T-helper 17 cell (primary cell): ENCODE measurements around the gene HPS5. TPM values are rescaled to one million over a fixed set of nuclear protein-coding genes. Genes with fewer than 3 reads are reported as not detected.
A peak's percentile ranks its signal among the peaks of the same experiment; 100 is the strongest.

Experiments used
- ATAC-seq: fragments of 150-1000 bp; cut with Tn5 transposase; 2 replicates; pipeline ENCODE4 v1.10.0; 2021; ENCODE audit warnings: mild to moderate bottlenecking, moderate library complexity
- DNase-seq, 3 donors: peaks; one replicate each; pipeline versions ENCODE4 v3.0.0 to v3.0.0-alpha.2; 2020 to 2021
- H3K9me3 ChIP-seq: one replicate; pipeline ENCODE4 v1.7.0; 2013; ENCODE audit warnings: low read length, mild to moderate bottlenecking; ENCODE audit not compliant: control insufficient read depth, poor library complexity, severe bottlenecking
- H3K27ac Mint-ChIP-seq: one replicate; pipeline ENCODE4 v1.8.0; 2022; ENCODE audit warnings: mild to moderate bottlenecking, moderate library complexity, mixed read lengths
- H3K27me3 Mint-ChIP-seq: one replicate; pipeline ENCODE4 v1.8.0; 2022; ENCODE audit warnings: mixed read lengths
- H3K36me3 Mint-ChIP-seq: one replicate; pipeline ENCODE4 v1.8.0; 2022; ENCODE audit warnings: low read depth, mixed read lengths
- H3K4me1 Mint-ChIP-seq: one replicate; pipeline ENCODE4 v1.8.0; 2022; ENCODE audit warnings: mild to moderate bottlenecking, mixed read lengths
- H3K4me3 Mint-ChIP-seq: one replicate; pipeline ENCODE4 v1.8.0; 2022; ENCODE audit warnings: mild to moderate bottlenecking, moderate library complexity, mixed read lengths
- total RNA-seq, 4 donors: library from RNA in 2 of 4; stranded (reverse) in 2 of 4; gene quantifications; one replicate each; pipeline ENCODE4 v1.2.3 and lab custom pipeline; 2022 to 2026

HPS5 gene
- total RNA-seq, 2 donors from 2014 or later: 12.8 to 15.7 TPM

DNA sequence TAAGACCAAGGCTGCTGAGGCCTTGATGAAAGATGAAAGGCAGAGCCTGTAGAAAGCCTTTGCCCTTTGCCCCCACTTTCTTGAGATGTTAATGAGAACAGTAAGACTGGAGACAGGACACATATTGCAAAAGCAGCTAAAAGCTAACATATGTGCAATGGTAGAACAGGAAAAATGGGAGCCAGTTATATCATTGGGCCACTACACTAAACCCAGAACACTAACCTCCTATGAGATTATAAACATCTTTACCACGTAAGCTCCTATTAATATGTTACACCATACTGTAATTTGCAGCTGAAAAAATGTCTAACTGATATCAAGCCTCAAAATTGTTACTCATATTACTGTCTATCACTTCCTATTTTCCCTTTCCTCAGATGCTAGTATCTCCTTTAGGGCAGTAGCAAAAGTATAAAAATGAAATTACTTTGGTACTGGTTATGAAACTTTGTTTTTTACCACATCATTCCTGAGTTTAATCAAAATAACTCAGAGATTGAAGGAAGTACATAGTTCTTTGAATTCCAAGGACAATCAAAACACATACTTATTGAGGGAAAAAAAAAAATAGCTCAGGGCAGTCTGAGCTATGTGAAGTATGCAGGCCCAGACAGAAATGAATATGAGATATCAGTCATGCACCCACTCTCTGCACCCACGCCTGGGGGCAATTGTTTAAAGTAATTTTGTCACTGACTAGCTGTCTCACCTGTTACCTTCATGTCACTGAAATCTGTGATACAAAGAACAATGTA is 9.1 kb downstream of the HPS5 start:
- Mint-ChIP-seq H3K36me3 (no peaks in the 10 kb centered on the region), H3K4me1 (peaks cover 5% of the 10 kb centered on the region), H3K27ac (no peak overlapping the region), H3K27me3 (no peaks in the 10 kb centered on the region), H3K4me3 (no peak overlapping the region)
- DNase-seq: no peak
- no peak for ATAC-seq
- H3K9me3 ChIP-seq: no peaks in the 10 kb centered on the region

DNA sequence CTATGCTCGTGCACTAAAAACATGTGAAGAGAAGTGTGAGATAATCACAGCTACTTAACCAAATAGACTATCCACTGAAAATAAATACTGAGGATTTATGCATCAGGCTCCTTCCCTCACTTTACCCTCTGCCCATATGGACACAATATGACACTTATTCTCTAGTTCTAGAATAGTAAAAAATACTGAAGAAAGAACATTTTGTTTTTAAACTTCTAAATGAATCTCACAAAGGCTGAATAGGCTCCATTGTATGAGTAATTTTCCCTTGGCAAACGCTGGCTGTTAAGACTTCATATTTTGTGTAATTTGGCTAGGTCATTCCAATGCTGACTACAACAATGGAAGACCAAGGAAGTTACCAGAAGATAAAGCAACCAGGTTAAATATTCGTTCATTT is 9.9 kb downstream of the HPS5 start:
- H3K27me3 Mint-ChIP-seq: no peaks in the 10 kb centered on the region
- DNase-seq: no peak
- no peaks in the 10 kb centered on the region for H3K9me3 ChIP-seq
- peaks cover 5% of the 10 kb centered on the region for H3K4me1 Mint-ChIP-seq
- no peaks in the 10 kb centered on the region for H3K36me3 Mint-ChIP-seq
- no peak for ATAC-seq
- no peak overlapping the region for H3K4me3 Mint-ChIP-seq
- H3K27ac Mint-ChIP-seq: no peak overlapping the region

DNA sequence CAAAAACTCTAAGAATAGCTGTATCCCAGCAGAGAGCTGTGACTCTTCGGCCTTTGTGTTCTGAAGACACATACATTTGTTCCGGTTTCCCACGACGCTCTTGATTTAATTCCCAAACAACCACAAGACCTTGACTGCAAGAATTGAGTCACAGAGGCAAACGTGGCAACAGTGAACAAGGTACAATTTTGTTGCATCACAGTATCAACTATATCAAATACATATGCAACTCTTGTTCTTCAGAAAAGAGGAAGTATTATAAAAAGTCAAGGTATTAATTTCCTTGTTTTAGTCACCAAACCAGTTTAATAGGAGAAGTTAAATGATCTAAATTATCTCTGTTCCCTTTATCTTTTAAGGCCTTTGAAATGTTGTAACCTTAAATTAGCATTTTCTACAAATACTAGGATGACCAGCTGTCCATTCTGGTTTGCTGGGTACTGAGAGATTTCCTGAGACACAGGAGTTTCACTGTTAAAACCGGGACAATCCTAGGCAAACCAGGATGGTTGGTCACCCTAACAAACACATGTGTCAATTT is 11.1 kb downstream of the HPS5 start:
- no peaks in the 10 kb centered on the region for H3K9me3 ChIP-seq
- Mint-ChIP-seq H3K4me1 (peaks cover 5% of the 10 kb centered on the region), H3K4me3 (no peak overlapping the region), H3K36me3 (peaks cover 2% of the 10 kb centered on the region), H3K27me3 (no peaks in the 10 kb centered on the region), H3K27ac (peak overlapping the region; percentile 39)
- DNase-seq: no peak
- ATAC-seq: no peak

DNA sequence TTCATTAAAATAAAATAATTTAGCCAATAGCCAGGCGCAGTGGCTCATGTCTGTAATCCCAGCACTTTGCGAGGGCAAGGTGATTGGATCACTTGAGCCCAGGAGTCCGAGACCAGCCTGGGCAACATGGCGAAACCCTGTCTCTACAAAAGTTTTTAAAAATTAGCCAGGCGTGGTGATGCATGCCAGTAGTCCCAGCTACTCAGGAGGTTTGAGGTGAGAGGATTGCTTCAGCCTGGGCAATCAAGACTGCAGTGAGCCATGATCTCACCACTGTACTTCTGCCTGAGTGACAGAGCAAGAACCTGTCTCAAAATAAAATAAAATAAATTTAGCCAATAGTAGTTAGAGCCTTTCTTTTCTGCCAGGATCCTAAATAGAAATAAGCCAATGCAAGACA is 12.2 kb downstream of the HPS5 start:
- ATAC-seq: no peak
- Mint-ChIP-seq H3K27ac (no peak overlapping the region), H3K36me3 (peaks cover 4% of the 10 kb centered on the region), H3K4me3 (no peak overlapping the region), H3K27me3 (no peaks in the 10 kb centered on the region), H3K4me1 (no peaks in the 10 kb centered on the region)
- no peak for DNase-seq
- no peaks in the 10 kb centered on the region for H3K9me3 ChIP-seq

DNA sequence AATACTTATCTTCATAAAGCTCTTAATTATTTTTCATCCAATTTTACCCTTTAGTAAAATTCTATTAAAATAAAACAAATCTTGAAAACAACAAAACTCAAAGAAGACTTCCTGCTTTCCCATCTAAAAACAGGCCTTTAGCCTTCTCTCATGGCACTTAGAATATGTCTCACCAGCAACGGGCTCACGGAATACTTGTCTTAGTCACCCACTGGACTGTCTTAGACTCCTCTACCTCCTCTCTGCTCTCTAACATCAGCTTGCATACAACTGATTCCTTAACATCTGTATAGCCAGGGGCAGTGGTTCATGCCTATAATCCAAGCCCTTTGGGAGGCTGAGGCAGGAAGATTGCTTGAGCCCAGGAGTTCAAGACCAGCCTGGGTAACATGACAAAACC is 13.7 kb downstream of the HPS5 start:
- no peak overlapping the region for H3K27ac Mint-ChIP-seq
- H3K9me3 ChIP-seq: no peaks in the 10 kb centered on the region
- H3K4me1 Mint-ChIP-seq: no peaks in the 10 kb centered on the region
- no peak for DNase-seq
- no peaks in the 10 kb centered on the region for H3K27me3 Mint-ChIP-seq
- H3K4me3 Mint-ChIP-seq: no peak overlapping the region
- ATAC-seq: no peak
- peaks cover 5% of the 10 kb centered on the region for H3K36me3 Mint-ChIP-seq

DNA sequence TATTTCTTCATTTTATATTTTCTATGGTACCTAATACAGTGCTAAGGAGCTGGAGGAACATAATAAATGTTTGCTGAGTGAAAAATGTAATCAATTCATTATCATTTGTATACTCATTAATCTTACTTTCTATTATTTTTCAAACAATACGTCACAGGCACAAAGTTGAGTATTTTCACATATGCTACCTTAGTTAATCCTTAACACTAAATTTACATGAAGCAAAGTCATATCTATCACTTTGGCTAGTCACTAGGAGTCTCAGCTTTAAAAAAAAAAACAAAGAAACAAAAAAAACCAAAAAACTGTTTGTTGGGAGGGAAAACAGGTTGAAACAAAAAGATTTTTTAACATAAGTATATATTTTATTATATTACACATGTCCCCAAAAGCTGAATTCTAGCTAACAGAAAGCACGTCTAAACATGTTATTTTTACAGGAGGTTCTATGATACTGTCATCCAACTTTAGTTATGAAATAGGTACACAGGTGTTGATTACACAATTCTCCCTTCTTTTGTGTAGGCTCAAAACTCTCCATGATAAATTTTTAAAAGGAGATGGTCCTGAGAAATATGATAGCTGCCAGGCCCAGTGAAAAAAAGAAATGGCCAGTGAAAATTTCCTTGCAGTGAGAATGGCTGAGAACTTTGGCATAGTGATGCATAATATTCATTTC is 14.3 kb downstream of the HPS5 start:
- Mint-ChIP-seq H3K36me3 (peaks cover 8% of the 10 kb centered on the region), H3K4me3 (no peak overlapping the region), H3K4me1 (no peaks in the 10 kb centered on the region), H3K27me3 (no peaks in the 10 kb centered on the region), H3K27ac (peak overlapping the region; percentile 37)
- DNase-seq (no peak), ATAC-seq (no peak)
- no peaks in the 10 kb centered on the region for H3K9me3 ChIP-seq

DNA sequence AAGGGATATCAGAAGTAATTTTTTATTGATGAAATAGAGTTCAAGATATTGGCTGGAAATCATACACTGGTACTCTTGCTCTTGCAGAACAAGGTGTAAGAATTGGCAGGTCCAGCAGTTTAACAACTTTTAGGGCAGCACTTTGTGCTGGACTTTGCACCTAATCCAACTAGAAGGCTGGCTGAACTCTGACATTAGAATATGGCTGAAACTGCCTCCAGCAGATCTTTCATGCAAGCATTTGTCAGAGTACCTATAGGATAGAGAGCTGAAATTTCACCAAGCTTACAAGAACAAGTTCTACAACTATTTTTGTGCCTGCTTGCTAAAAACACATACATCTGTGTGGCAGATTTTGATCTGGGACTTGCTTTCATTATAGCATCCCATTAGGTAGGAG is 17.2 kb downstream of the HPS5 start:
- peaks cover 14% of the 10 kb centered on the region for H3K36me3 Mint-ChIP-seq
- no peaks in the 10 kb centered on the region for H3K27me3 Mint-ChIP-seq
- H3K4me1 Mint-ChIP-seq: peaks cover 10% of the 10 kb centered on the region
- no peaks in the 10 kb centered on the region for H3K9me3 ChIP-seq
- no peak for DNase-seq
- H3K27ac Mint-ChIP-seq: no peak overlapping the region
- ATAC-seq: no peak
- no peak overlapping the region for H3K4me3 Mint-ChIP-seq

DNA sequence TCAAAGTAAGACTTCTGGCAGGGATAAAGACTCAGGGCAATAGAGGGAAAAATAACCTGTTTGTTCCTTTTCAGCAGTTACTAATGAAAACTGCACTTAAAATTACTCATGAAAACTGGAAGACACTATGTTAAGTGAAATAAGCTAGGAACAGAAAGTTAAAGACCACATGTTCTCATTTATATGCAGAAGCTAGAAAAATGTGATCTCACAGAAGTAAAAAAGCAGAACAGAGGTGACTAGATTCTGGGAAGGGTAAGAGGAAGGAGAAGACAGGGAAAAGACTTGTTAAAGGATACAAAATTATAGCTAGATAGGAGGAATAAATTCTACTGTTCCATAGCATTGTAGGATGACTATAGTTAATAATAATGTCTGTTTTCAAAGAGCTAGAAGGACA is 22.2 kb downstream of the HPS5 start:
- no peaks in the 10 kb centered on the region for H3K9me3 ChIP-seq
- no peak for ATAC-seq
- Mint-ChIP-seq H3K4me3 (no peak overlapping the region), H3K27me3 (no peaks in the 10 kb centered on the region), H3K4me1 (peaks cover 14% of the 10 kb centered on the region), H3K36me3 (peaks cover 16% of the 10 kb centered on the region), H3K27ac (peak overlapping the region; percentile 47)
- DNase-seq: no peak

DNA sequence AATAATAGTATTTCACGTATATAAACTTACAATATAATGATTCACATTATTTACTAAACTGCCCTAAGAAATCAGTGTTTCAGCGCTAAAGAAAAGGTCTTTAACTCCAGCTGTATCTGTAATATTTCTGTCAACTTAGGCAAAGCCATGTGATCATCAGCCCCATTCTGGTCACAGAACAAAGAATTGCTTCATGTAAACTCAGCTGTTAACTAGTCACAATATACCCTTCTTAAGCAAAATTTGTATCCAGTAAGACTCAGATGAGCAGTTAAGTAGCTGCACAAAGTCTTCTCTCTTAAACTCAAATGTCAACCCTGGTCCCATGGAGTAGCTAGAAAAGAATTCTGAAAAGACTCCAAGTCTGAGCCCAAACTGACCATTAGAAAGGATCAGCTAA is 26.6 kb downstream of the HPS5 start:
- peaks cover 14% of the 10 kb centered on the region for H3K36me3 Mint-ChIP-seq

DNA sequence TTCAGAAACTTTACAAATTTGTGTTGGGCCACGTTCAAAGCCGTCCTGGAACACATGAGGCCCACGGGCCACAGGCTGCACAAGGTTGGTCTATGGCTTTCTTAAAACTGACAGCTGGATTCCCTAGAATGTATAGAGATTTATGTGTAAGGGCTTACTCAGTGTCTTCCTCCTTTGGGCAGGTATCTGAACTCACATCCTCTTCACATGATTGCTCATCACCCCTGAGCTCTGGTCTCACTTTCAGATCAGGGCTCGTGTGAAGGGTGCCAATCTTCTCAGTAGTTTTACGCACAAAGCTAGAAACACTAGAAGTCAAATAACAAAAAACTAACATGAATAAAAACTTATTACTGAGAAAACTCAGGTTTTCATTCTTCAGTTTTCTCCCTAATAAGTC is 27.1 kb downstream of the HPS5 start:
- H3K9me3 ChIP-seq: no peaks in the 10 kb centered on the region
- peak overlapping the region; percentile 19 for H3K27ac Mint-ChIP-seq
- H3K36me3 Mint-ChIP-seq: peaks cover 14% of the 10 kb centered on the region
- H3K4me3 Mint-ChIP-seq: no peak overlapping the region
- DNase-seq (no peak), ATAC-seq (no peak)
- peaks cover 7% of the 10 kb centered on the region for H3K4me1 Mint-ChIP-seq
- H3K27me3 Mint-ChIP-seq: no peaks in the 10 kb centered on the region

More for the DNA sequence above, 26.6 kb downstream of the HPS5 start:
- DNase-seq (no peak), ATAC-seq (no peak)
- no peaks in the 10 kb centered on the region for H3K27me3 Mint-ChIP-seq
- H3K4me1 Mint-ChIP-seq: peaks cover 6% of the 10 kb centered on the region
- H3K27ac Mint-ChIP-seq: no peak overlapping the region
- H3K9me3 ChIP-seq: no peaks in the 10 kb centered on the region
- no peak overlapping the region for H3K4me3 Mint-ChIP-seq

DNA sequence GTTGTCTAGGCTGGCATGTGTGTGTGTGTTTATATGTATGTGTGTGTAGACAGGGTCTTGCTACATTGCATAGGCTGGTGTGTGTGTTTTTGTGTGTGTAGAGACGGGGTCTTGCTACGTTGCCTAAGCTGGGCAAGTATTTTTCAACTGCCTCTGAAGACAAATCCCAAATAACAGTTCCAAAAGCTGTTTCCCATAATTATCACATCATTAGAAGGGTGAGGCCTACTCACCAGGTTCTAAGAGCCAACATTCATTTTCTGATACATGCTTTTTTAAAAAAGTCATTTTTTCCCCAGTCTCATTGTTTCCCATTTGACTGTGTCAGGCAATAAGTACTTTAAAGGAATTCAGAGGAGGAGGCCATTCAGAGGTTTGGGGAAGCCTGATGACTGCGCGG is 33.0 kb downstream of the HPS5 start:
- H3K9me3 ChIP-seq: no peaks in the 10 kb centered on the region
- no peak for ATAC-seq
- Mint-ChIP-seq H3K4me1 (peaks cover 9% of the 10 kb centered on the region), H3K36me3 (peaks cover 25% of the 10 kb centered on the region), H3K27ac (no peak overlapping the region), H3K27me3 (no peaks in the 10 kb centered on the region), H3K4me3 (no peak overlapping the region)
- no peak for DNase-seq

DNA sequence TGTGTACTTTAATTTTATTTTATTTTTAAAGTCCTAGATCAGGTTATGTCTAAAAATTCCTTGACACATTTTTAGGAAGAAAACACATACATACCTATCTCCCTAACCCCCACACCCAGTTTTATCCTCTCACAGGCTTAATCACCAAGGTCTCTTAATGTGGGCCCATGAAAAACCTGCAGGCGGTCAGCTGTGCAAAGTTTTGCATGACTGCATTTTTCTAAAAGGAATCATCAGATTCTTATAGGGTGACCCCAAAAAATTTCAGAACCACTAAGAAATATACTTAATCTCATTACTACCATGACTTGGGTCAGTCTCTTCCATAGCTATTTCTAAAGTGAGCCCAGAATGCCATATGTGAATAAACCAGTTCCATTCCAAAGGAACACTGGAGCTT is 36.1 kb downstream of the HPS5 start:
- Mint-ChIP-seq H3K4me1 (peaks cover 13% of the 10 kb centered on the region), H3K4me3 (no peak overlapping the region), H3K36me3 (peaks cover 29% of the 10 kb centered on the region), H3K27me3 (no peaks in the 10 kb centered on the region), H3K27ac (no peak overlapping the region)
- DNase-seq (no peak), ATAC-seq (no peak)
- no peaks in the 10 kb centered on the region for H3K9me3 ChIP-seq

DNA sequence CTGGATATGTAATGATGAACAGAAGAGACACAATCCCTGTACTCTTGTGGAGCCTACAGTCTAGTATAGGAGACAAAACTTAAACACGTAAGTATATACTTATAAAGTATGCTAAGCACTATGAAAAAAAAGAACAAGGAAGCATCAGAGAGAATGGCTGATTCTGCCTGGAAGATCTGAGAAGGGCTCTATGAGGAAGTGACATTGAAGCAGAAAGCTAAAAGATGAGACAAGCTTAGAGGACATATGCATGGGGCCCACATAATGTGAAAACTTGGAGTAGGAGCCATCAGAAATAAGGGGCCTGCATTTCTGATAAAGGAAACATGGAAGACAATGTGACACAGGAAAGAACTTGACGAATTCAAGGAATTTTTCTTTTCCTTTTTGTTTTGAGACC is 39.3 kb downstream of the HPS5 start:
- ATAC-seq: no peak
- Mint-ChIP-seq H3K27me3 (no peaks in the 10 kb centered on the region), H3K4me1 (peaks cover 14% of the 10 kb centered on the region), H3K36me3 (peaks cover 26% of the 10 kb centered on the region), H3K27ac (no peak overlapping the region), H3K4me3 (no peak overlapping the region)
- H3K9me3 ChIP-seq: no peaks in the 10 kb centered on the region
- DNase-seq: no peak
